NCI-H524 treated with DMSO at 0.1 percent for 48 hours (cell line): Measurements from ENCODE around the gene SF3A2.

Source experiments
- DNase-seq: peaks from one replicate; lab custom pipeline; 2025; lab: John Stamatoyannopoulos, UW

The SF3A2 gene

GRCh38 chr19:2207991-2208860 is 28.4 kb upstream of the SF3A2 start:
- no peak for DNase-seq

DNA sequence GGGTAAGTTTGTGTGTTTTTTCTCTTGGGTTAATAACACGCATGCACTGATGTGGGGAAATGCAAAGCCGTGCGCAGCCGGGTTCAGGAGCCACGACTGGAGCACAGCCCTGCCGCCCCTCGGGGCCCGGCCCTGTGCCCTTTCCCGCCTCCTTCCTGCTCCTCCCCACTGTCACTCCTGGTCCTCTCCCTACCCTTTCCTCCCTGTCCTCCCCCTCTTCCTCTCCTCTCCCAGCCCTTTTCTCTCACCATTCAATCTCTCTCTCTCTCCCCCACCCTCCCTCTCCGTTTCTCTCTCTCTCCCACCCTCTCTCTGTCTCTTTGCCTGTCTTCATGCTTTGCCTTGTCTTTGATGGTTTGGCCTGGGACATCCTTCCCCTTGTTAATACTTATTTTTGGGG is 27.6 kb upstream of the SF3A2 start:
- no peak for DNase-seq

GRCh38 chr19:2209408-2209807 is 27.2 kb upstream of the SF3A2 start:
- DNase-seq, result no peak

GRCh38 chr19:2210206-2210605 is 26.4 kb upstream of the SF3A2 start:
- DNase-seq, result no peak

DNA sequence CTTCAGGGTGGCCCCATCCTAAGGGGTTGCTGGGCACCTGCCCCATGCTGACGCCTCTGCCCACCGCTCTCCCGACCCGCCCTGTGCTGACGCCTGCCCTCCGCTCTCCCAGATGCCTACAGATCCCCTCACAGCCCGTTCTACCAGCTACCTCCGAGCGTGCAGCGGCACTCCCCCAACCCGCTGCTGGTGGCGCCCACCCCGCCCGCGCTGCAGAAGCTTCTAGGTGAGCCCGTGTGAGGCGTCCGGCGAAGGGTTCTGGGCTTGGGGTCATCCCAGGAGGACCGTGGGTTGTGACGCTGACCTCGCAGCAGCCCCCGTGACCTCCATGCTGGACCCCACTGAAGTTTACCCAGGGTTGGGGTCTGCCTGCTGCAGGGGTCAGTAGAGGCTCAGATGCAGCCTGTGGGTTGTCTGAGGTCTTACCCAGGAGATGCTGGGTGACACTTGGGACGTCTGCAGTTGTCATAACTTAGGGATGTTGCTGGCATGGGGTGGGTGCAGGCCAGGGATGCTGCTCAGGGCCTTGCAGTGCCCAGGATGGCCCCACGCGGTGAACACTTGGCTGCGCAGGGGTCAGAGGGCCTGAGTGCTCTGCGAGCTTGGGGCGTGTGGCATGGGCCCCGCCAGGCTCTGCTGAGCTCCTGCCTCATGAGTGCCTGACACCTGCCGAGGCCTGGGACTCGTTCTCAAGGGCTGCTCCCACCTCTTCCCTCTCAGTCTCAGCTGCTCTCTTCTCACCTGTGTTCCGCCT is 25.5 kb upstream of the SF3A2 start:
- no peak for DNase-seq

DNA sequence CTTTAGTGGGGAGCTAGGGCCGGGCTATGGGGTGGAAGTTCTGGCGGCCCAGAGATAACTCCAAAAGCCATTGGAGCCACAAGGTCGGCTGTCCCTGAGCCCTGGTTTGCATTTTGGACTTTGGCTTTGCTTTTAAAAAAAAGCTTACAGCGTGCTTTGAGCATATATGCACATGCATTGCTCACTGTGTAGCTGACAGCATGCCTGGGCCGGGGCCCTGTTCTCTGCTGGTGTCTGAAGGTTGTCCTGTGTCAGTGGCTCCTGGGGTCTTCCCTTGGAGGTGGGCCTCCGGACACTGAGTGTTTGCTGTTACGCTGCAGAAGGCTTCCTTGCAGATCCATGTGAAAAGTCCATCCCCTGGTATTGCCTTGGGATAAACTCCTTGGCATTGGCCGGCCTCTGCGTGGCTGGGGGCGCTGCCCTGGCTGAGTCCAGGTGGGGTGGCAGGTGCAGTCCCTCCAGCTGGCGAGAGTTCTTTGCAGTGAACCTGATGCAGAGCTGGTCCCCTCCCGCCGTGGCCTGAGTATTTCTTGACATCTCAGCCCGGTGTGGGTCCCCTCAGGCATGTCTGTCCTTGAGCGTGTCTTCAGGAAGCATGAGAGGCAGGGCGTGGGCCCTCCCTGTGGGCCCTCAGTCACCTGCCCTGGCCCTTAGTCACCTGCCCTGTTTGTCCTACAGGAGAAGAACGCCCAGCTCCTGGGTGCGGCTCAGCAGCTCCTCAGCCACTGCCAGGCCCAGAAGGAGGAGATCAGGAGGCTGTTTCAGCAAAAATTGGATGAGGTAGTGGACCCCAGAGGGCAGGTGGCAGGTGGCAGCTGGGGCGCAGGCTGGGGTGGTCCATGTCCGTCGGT is 23.5 kb upstream of the SF3A2 start:
- DNase-seq, result no peak

DNA sequence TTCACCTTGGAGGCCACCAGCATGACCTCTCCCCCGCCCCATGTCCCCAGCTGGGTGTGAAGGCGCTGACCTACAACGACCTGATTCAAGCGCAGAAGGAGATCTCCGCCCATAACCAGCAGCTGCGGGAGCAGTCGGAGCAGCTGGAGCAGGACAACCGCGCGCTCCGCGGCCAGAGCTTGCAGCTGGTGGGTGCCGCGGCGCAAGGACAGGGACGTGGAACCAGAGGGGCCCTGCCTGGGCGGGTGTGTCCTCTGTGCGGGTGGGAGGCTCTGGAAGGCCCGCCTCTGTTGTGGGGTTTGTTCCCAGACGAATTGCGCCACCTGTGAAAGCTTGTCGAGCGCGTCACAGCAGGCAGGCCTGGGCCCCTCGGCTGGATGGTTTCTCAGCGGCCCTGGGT is 22.8 kb upstream of the SF3A2 start:
- no peak for DNase-seq

DNA sequence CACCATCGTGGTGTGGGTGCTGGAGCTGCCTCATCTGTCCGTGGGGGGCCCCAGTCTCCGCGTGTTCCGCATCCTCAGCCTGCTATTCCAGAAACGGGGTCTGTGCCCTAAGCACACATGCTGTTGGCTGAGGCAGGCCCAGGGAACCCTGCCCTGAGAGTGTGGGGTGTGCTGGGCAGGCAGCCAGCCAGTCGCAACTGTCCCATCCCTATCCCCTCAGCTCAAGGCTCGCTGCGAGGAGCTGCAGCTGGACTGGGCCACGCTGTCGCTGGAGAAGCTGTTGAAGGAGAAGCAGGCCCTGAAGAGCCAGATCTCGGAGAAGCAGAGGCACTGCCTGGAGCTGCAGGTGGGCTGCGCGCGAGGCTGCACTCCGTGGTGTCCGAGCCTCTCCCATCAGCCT is 22.4 kb upstream of the SF3A2 start:
- DNase-seq, result no peak

GRCh38 chr19:2215281-2215751 is 21.3 kb upstream of the SF3A2 start:
- no peak for DNase-seq

DNA sequence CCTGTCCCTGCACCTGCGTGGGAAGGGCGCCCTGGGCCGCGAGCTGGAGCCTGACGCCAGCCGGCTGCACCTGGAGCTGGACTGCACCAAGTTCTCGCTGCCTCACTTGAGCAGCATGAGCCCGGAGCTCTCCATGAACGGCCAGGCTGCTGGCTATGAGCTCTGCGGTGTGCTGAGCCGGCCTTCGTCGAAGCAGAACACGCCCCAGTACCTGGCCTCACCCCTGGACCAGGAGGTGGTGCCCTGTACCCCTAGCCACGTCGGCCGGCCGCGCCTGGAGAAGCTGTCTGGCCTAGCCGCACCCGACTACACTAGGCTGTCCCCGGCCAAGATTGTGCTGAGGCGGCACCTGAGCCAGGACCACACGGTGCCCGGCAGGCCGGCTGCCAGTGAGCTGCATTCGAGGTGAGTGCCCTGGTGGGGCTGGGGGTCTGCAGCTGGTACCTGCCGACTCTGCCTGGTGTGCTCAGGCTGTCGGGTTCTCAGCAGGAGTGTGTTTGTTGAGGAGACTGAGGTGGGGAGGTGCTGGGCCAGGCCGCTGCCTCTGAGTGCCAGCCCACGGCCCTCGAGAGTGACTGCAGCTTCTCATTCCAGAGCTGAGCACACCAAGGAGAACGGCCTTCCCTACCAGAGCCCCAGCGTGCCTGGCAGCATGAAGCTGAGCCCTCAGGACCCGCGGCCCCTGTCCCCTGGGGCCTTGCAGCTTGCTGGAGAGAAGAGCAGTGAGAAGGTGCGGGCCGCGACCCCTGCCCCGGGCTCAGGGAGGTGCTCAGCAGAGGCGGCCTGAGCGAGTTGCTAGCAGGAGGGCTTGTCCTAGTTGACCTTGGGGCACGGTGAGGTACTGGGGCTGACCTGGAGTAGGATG is 20.0 kb upstream of the SF3A2 start:
- no peak for DNase-seq

GRCh38 chr19:2217591-2217990 is 19.0 kb upstream of the SF3A2 start:
- DNase-seq, result no peak

DNA sequence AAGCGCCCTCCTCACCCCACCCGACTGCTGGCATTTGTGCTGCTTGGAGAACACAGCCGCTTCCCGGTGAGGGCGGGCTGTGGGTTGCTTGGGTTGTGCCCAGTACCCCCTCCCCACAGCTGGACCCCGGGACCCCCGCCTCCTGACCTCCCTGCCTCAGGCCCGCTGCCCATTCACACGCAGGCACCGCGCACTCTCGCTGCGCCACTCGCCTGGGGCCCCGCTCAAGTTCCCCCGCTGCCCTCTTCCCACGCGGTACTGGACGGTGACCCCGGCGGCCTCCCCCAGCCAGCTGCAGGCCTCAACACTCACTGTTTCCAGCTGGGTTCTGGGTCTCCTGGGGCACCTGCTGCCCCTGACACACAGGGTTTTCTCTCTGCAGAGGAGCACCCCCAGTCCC is 16.9 kb upstream of the SF3A2 start:
- DNase-seq, result no peak

- no peak for DNase-seq
These were observed 15.3 kb upstream of the SF3A2 start for GRCh38 chr19:2221250-2221831.

DNA sequence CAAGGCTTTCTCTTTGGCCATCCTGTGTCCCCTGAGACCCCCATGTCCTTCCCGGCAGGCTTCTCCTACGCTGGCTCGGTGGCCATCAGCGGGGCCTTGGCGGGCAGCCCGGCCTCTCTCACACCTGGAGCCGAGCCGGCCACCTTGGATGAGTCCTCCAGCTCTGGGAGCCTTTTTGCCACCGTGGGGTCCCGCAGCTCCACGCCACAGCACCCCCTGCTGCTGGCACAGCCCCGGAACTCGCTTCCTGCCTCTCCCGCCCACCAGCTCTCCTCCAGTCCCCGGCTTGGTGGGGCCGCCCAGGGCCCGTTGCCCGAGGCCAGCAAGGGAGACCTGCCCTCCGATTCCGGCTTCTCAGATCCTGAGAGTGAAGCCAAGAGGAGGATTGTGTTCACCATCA is 14.7 kb upstream of the SF3A2 start:
- DNase-seq, result no peak

- DNase-seq, result no peak
These were observed 13.2 kb upstream of the SF3A2 start for GRCh38 chr19:2223391-2223790.

DNA sequence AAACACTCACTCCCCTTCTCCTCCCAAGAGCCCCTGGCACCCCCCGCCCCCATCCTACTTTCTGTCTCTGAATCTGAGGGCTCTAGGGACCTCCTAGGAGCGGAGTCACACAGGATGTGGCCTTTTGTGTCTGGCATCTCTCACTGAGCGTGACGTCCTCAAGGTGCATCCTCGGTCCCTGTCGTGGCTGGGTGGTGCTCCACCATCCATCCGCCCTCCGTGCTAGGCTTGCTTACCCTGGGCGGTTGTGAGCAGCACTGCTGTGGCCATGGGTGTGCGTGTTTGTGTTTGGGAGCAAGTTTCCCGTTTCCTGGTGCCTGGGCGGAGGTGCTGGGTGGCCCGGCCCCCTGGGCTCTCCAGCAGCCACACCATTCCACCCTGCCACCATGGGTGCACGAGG is 12.7 kb upstream of the SF3A2 start:
- DNase-seq, result no peak

DNA sequence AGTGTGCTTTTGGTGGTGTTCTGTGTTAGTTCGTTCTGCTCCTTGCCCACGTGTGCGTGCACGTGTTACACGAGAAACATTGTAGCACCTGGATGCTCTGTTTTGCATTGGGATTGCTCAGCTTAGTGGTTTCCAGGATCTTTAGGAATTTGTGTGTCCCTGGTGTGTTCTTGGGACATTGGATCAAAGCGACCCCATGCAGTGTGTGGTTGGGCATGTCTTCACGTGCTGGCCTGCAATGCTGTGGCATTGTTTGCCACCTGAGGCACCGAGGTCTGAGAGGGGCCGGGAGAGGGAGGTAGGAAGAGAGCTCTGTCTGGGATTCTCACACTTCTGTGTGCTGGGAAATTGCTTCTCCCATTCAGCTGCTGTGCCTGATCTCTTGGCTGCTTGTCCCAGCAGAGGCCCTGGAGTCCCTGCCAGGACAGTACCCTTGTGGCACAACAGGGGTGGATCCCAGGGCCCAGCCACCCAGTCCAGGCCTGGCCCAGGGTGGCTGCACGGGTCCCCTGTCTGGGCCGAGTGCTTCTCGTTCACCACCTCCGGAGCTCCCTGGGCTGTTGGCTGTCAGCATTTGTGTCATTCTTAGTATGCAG is 11.8 kb upstream of the SF3A2 start:
- no peak for DNase-seq

DNA sequence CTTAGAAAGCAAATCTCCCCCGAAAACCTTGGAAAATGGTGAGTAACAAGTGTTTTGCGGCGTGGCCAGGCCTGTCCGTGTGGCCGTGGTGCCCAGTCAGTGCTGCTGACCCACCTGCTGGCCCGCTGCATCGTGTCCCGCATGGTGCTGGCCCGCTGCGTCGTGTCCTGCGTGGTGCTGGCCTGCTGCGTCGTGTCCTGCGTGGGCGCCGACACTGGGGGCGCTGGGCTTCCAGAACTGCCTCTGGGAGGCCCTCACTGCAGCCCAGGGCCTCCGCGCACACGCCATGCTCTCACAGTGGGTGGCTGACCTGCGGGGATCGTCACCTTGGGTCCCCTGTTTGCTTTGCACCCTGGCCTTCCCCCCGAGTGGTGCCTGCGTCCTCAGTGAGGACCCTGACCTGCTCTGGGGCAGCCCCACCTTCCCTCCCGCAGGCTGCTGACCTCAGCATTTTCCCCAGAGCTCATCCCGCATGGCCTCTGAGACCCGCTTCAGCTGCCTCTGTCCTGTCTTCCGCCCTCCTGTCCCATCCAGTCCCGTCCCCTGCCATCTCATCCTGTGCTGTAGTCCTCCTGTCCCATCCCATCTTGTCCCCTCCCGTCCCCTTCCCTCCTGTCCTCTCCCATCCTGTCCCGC is 11.1 kb upstream of the SF3A2 start:
- DNase-seq, result no peak

- DNase-seq, result no peak
These were observed 10.4 kb upstream of the SF3A2 start for GRCh38 chr19:2226051-2226839.
